NCI-H1436 treated with DMSO at 0.1 percent for 48 hours (cell line): ENCODE measurements around the gene PCDH19.

Source experiments
- DNase-seq: peaks from one replicate; lab custom pipeline; 2025; lab: John Stamatoyannopoulos, UW

The PCDH19 gene

GRCh38 chrX:100404851-100405250 is 5.2 kb downstream of the PCDH19 start:
- DNase-seq = no peak

- no peak for DNase-seq
Measured at GRCh38 chrX:100395781-100396180, 14.3 kb downstream of the PCDH19 start.

GRCh38 chrX:100381619-100382018 is 28.5 kb downstream of the PCDH19 start:
- DNase-seq = no peak

GRCh38 chrX:100379388-100379986 is 30.6 kb downstream of the PCDH19 start:
- no peak for DNase-seq

- no peak for DNase-seq
Measured at GRCh38 chrX:100377826-100378225, 32.2 kb downstream of the PCDH19 start.

- no peak for DNase-seq
Measured at GRCh38 chrX:100376576-100376975, 33.5 kb downstream of the PCDH19 start.

GRCh38 chrX:100373673-100374072 is 36.4 kb downstream of the PCDH19 start:
- no peak for DNase-seq

GRCh38 chrX:100368167-100368566 is 41.9 kb downstream of the PCDH19 start:
- DNase-seq = no peak

- no peak for DNase-seq
Measured at GRCh38 chrX:100363896-100364295, 46.2 kb downstream of the PCDH19 start.

- no peak for DNase-seq
Measured at GRCh38 chrX:100358766-100359165, 51.3 kb downstream of the PCDH19 start.

- DNase-seq = no peak
Measured at GRCh38 chrX:100356351-100356896, 53.6 kb downstream of the PCDH19 start.

- DNase-seq = no peak
Measured at GRCh38 chrX:100355680-100356079, 54.4 kb downstream of the PCDH19 start.

GRCh38 chrX:100353326-100353725 is 56.7 kb downstream of the PCDH19 start:
- no peak for DNase-seq

GRCh38 chrX:100350704-100351489 is 59.2 kb downstream of the PCDH19 start:
- DNase-seq = no peak

- DNase-seq = no peak
Measured at GRCh38 chrX:100349391-100349790, 60.7 kb downstream of the PCDH19 start.

GRCh38 chrX:100341142-100341510 is 68.9 kb downstream of the PCDH19 start:
- DNase-seq = no peak

- DNase-seq = no peak
Measured at GRCh38 chrX:100340491-100341141, 69.5 kb downstream of the PCDH19 start.

GRCh38 chrX:100328351-100328750 is 81.7 kb downstream of the PCDH19 start:
- DNase-seq = no peak

GRCh38 chrX:100319716-100320115 is 90.4 kb downstream of the PCDH19 start:
- no peak for DNase-seq

GRCh38 chrX:100316987-100317386 is 93.1 kb downstream of the PCDH19 start:
- no peak for DNase-seq

- no peak for DNase-seq
Measured at GRCh38 chrX:100315566-100315965, 94.5 kb downstream of the PCDH19 start.

- no peak for DNase-seq
Measured at GRCh38 chrX:100299559-100299958, 110.5 kb downstream of the PCDH19 start.

GRCh38 chrX:100297728-100298127 is 112.3 kb downstream of the PCDH19 start:
- no peak for DNase-seq
